Kidney capillary endothelial cell (primary cell): ENCODE measurements around the gene NME3.

Experiments
- DNase-seq: peaks from one replicate; pipeline ENCODE4 v3.0.0-alpha.2; 2018; ENCODE audit warnings: low spot score

The NME3 gene

DNA sequence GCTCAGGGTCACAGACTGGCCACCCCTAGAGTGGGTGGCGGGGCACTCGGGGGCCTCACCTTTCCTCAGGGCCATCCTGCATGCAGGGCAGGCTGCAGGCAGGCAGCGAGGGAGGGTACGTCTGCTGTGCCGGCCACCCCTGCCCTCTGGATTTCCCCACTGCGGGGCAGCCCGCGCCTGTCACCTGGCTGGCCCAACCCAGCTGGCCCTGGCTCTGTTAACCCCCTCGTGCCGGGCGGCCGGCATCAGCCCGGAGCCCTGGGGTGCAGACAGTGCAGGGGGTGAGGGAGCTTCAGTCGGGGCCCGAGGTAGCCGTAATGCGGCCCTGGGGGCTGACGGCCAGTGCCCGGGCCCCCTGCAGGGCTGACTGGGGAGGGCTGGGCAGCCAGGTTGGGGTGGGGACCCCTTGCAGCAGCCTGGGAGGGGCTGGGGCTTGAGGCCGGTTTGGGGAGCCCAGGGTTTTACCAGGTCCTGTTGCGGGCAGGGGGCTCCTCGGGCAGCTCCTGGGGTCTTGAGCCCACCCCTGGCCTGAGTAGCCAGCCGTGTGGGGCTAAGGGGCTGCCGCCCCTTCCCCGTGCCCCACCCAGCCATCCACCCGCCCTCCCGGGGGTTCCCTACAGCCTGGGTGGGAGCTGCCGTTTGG lies 22.4 kb upstream of the NME3 start, which contains the start of gene IGFALS:
TSS of gene IGFALS (minus strand) at position 128 of the 643 bp plus-strand sequence. CDS start at position 75, 53 bp downstream.
- no peak for DNase-seq

DNA sequence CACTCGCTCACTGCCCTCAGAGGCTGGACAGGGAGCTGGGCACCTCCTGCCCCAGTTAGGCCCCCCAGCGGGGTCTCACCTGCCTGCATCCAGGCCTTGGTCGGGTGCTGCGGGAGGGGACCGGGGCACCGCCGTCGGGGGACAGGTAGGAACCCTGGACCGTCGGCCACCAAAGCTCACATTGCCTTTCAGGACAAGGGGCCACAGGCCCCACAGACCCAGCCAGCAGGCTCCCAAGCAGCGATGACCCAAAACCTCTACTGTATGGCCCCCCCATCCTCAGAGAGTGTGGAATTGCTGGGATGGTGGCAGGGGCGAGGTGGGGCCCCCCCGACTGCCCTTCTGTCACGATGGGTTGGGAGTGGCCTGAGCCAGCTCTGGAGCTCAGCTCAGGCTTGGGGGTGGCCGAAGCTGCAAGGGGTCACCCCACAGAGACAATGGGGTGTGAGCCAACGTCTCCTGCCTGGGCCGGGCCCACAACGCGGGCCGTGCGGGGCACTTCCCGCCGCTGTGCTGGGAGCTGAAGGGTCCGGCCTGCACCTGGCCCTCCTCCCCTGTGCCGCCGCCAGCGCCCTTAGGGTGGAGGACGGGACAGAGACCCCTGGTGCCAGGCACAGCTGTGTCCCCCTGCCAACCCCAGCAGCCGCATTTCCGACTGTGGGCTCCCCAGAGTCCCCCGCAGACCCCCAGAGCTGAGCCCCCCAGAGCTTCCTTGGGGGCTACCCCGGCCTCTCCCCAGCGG lies 21.7 kb upstream of the NME3 start:
- no peak for DNase-seq

DNA sequence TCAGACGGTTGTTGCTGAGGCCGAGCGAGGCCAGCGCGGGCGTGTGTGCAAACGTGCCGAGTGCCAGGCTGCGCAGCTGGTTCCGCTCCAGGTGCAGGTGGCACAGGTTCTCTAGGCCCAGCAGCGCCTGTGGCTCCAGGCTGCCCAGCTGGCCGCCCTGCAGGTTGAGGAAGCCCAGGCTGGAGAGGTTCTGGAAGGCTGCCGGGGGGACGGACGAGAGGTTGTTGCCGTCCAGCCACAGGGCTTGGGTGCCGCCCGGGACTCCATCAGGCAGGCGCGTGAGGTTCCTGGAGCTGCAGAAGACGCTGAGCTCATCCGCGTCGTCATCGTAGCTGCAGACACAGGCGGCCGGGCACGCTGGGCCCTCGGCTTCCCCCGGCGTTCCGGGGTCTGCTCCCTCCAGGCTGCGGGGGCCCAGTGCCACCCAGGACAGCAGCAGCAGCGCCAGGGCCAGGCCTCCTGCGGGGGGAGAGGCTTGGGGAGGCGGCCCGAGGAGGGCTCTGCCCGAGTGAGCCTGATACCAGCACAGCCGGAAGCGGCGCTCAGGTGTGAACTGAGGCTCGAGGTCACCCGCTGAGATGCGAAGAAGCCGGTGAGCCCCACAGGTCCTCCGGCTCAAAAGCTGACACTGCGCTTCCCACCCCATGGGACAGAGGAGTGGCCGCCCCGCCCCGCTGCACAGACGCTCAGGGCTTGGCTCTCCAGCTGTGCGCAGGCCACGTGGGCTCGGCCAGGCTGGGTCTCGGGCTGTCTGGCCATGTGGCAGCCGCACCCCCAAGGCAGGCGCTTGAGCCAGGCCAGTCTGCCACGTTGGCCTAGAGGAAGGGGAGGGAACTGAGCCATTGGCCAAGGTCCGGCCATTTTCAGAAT lies 20.8 kb upstream of the NME3 start:
- no peak for DNase-seq

DNA sequence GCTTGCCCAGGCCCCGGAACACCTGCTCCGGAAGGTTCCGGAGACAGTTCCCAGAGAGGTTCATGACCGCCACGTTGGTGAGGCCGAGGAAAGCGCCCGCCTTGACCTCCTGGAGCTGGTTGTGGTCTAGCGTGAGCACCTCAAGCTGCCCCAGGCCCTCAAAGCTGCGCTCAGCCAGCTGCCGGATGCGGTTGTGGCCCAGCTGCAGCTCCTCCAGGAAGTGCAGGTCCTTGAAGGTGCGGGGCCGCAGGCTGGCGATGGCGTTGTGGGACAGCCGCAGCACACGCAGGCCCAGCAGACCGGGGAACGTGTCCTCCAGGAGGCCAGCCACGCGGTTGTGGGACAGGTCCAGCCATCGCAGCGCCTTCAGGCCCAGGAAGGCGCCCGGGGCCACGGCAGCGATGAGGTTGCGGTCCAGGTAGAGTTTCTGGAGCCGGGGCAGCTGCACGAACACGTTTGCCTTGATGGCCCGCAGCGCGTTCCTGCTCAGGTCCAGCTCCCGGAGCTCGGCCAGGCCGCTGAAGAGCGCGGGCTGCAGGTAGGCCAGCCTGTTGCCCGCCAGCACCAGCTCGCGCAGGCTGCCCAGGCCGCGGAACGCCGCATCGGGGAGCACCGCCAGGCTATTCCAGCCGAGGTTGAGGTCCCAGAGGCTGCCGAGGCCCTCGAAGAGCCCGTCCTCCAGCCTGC lies 20.1 kb upstream of the NME3 start:
- no peak for DNase-seq

DNA sequence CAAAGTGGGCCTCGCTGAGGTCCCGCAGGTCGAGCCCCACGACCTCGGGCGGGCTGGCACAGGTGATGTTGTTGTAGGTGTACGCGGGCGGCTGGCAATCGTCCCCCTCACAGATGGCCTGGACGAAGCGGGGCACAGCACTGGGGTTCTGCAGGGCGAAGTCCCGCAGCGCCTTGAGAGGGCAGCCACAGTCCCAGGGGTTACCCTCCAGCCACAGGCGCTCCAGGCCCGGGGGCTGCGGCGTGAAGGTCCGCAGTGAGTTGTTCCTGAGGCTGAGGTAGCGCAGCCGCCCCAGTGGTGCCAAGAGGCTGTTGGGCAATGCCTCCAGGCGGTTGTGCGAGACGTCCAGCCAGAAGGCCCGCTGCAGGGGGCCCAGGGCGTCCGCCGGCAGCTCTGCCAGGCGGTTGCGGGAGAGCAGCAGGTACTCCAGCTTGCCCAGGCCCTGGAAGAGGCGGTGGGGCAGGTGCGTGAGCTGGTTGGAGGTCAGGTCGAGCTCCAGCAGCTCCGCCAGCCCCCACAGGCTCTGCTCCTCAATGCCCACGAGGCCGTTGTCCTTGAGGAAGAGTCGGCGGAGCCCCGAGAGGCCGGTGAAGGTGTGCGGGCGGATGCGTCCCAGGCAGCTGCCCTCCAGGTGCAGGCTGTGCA lies 19.4 kb upstream of the NME3 start:
- no peak for DNase-seq

DNA sequence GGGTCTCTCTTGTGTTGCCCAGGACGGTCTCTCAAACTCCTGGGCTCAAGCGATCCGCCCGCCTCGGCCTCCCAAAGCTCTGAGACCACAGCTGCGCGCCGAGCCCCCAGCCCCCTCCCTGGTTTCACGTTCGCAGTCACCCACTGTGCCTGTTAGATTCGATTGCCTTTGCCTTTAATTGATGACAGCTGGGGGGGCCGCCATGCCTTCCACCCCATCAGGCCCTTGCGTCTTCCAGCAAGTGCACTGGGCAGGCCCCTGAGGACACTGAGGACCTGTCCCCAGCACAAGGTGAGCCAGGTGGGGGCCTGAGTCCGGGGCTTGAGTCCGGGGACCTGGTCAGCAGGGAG lies 18.9 kb upstream of the NME3 start:
- DNase-seq: no peak

DNA sequence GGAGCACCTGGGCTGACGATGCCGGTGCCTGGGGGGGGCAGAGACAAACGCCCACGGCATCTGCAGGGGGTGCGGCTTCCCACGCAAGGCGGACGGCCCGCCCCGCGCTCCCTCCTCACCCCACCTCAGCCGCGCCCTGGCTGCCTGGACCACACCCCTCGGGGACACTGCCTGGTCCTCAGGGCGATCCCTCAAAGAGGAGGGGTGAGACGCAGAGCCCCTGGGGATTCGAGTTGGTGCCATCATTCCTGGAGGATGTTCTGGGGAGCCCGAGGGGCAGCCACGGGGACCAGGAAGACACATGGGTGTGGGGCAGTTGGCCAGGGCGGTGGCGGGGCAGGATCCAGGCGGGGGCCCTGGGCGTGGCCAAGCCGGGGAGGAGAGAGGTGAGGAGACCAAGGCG lies 18.3 kb upstream of the NME3 start:
- DNase-seq: no peak

DNA sequence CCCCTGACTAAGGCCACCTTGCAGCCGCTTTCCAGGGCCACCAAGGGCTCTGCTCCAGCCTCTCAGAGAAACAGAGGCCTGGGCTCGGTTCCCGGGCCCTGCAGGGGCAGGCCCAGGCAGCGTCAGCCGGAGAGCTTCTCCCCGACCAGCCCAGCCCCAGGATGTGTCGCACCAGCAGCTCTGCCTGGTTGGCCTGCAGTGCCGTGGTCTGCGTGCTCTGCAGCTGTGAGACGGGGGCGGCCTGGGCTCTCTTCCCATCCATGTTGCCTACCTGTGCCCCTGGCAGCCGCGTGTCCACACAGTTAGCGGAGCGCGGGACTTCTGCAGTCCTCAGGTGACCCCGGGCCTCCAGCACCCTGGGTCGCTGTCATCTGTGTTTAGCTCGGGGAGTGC lies 17.4 kb upstream of the NME3 start:
- DNase-seq: no peak

DNA sequence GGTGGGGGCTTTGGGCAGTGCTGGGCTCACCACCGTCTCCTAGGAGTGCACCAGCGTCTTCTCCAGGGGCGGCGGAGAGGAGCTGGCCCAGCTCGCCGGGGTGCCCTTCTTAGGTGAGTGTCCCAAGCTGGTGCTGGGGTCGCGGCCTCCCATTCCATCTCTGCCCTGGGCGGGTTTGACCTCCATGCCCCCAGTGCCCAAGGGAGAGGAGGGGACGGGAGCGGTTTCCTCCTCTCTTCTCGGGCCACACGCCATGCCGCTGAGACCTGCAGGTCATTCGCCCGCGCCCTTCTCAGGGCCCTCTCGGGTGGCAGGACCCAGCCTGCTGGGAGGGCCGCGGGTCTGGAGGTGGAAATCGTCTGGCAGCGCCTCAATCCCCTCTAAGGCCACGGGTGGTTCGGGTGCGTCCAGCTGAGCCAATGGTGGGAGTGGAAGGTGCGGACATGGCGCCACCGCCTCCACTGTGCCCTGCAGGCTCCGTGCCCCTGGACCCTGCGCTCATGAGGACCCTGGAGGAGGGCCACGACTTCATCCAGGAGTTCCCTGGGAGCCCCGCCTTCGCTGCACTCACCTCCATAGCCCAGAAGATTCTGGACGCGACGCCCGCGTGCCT lies 16.9 kb upstream of the NME3 start:
- no peak for DNase-seq

DNA sequence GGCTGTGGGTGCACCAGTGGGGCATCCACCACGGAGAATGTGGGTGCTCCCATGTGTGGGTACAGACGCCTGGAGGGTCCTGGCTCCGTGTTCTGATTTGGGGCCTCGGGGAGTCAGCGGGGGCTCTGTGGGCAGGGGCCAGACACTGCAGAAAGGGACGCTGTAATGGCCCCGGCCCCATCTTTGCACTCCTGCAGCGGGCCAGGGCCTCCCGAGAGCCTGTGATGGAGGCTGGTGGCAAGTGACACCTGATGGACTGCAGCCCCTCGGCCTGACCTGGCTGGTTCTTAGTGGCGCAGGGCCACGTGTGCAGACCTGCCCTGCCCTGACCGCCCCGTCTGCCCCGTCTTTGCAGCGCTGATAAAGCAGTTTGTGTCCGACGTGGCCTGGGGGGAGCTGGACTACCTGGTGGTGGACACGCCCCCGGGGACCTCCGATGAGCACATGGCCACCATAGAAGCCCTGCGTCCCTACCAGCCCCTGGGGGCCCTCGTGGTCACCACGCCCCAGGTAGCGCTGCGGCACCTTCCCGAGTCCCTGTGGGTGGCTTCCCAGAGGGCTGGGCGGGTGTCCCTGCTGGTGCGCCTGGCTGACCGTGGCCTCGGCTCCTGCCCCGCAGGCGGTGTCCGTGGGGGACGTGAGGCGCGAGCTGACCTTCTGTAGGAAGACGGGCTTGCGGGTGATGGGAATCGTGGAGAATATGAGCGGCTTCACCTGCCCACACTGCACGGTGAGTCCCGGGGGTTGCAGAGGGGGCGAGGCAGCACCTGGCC lies 16.2 kb upstream of the NME3 start:
- no peak for DNase-seq

DNA sequence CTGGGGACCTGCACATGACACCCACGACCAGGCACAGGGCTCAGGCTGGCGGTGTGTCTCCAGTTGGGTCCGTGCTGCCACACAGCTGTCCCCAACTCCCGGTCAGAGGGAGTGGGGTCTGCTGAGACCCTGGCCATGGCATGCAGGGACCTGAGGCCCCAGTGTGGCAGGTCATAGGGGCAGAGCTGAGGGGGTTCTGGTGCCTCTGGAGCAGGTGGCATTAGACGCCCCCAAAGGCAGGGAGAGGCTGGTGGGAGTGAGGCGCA lies 15.6 kb upstream of the NME3 start:
- no peak for DNase-seq

DNA sequence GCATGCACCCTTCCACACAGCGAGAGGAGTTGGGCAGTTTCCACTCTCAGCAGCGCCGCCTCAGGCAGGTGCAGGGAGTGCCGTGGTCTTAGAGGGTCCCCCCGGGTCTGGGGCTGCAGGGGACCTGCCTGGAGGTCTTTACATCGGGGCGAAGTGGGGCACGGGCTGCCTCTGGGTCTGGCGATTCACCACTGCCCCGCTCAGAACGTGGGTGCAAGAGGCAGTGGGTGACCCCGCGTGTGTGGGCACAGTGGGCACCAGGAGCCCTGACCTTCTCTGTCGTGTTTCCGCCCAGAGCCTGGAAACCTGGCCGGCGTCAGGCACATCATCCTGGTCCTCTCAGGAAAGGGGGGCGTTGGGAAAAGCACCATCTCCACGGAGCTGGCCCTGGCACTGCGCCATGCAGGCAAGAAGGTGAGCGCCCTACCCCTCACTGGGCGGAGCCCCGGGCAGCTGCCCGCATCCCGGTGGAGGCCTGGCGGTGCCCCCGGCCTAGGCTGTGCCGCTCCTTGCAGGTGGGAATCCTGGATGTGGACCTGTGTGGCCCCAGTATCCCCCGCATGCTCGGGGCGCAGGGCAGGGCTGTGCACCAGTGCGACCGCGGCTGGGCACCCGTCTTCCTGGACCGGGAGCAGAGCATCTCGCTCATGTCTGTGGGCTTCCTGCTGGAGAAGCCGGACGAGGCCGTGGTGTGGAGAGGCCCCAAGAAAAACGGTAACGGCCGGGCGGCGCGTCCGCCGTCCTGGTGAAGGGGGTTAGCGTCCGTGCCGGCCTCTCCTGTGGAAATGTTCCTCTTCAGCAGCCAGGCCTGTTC lies 15.1 kb upstream of the NME3 start:
- DNase-seq: no peak

DNA sequence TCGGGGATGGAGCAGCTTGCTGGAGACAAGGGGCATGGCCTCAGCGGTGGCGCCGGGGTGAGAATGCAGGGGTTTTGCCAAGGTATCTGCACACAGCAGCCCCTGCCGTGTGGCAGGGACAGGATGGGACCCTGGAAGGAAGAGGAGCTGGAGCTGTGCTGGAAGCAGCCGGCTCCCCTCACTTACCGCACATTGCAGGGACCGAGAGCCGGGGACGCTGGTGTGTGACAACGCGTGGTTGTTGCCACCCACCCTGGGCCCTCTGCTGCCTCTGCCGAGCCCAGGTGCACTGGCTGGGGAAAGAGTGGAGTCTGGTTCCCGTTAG lies 14.5 kb upstream of the NME3 start:
- no peak for DNase-seq

DNA sequence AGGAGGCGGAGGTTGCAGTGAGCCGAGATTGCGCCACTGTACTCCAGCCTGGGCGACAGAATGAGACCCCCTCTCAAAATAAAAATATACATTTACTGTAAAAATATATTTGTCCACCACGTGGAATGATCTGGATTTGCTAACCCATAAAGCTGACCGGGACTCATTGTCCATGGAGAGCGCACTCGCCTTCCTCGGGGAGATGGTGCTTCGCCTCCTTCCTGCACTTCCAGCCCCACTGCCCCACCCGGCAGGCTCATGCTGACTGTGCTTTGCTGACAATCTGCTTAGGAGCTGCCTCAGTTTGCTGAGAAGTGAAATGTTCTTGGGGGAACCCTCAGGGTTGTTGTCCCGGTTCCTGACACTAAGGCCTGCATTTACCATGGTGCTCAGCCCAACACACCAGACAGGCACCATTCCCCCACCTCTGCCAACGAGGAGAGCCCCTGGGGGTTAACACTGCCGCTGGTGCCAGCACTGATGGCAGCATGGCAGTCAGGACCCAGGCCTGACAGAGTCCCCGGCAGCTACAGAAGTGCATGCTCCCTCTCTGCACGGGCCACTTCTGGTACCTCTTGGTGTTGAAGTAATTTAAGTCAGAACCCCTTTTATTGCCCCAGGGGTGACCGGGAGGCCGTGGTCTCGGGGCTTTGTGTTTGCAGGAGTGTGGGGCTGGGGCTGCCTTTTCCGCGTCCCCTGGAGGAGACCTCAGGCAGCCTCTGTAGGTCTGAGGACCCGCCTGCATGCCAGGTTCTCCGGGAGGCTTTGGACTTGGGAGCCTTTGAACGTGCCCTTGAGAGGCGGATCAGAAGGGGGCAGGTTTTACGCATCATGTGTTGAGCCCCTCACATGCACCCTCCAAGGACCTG lies 13.9 kb upstream of the NME3 start:
- no peak for DNase-seq

DNA sequence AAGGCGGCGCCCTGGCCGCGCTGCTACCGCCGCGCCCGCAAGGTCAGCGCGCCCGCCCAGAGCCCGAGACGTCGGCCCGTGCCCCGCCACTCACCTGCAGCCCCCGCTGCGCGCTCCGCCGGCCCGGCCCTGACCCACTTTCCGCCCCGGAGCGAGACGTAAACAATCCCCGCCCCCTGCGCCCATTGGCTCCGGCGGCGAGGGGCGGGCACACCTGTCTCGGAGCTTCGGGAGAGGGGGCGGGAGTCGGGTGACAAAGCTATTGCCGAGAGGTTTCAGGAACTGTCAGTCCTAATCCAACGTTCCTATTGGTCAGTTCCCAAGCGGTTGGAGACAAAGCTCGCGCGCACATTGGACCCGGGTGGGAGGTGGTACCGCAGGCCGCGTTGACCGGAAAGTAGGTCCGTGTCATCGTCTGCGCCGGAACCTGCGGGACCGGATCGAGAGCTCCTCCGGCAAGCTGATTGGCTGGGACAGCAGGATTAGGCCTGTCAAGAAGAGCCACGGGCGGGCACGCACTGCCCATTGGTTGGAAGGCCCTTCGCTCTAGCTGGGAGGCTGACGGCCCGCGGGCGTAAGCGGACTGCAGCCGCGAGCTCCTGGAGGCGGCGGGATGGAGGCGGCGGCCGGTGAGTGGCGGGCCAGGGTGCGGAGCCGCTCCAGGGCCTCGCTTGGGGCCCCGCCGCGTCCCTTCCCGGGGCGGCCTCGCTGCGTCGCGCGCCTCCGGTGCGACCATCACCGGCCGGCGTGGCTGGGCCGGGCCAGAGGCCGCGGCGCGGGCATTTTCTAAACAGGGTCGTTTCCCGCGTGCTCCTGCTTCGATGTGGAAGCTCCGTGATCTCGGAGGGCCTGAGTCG lies 11.3 kb upstream of the NME3 start, which contains the start of the genes NUBP2 and SPSB3:
TSS of gene NUBP2 (plus strand) at position 553 of the 857 bp plus-strand sequence. CDS start at position 614, 61 bp downstream.
TSS of gene SPSB3 (minus strand) at position 164 of the 857 bp plus-strand sequence. CDS start 1,088 bp downstream, outside the sequence.
- DNase-seq: peak; percentile 100

DNA sequence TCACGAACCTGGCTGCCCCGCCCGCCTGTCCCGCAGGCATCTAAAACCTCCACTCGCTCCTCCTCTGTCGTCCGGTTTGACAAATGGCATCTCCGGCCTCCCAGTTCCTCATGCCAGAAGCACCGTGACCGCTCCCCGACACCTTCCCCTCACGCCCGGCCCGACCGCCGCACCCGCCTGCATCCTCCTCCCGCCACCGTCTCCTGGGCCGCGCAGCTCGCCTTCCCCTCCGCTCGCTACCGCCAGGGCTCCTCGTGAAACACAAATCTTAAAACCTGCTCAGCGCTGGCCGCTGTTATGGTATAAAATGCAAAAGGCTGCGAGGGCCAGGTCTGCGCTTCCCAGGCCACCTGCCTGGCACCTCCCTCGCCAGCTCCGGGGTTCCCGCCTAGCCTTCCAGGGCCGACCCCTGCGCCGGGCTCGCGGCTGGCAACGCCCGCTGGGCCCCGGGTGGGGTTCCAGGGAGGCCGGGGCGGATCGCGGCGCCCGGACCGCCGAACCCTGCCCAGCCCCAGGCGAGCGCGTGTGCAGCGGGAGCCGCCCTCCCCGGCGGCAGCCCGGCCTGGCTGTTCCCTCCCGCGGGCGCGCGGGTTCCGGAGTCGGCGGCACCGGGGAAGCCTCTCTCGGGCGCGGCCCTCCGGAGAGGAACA lies 10.5 kb upstream of the NME3 start:
- no peak for DNase-seq

DNA sequence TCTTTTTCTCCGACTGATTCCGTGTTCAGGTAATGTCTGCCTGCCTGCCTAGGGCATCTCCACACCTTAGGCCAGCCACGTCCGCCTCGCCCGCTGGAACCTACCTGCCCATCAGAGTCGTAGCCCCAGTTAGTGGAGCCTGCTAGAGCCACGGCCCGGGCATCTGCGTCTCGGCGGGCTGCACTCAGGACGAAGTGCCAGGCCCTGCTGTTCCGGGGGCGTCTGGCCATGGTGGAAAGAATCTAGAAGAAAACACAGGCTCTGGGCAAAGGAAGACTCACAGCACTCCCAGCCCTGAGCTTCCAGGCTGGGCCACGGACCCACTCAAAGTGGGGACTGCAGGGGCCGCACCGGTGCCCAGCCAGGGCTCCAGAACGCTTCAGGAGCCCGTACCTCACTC lies 9.9 kb upstream of the NME3 start:
- DNase-seq: no peak
